Trophoblast cell (in vitro differentiated cells and primary cell): Measurements from ENCODE around the gene NOS3.

Experiments
- DNase-seq, 2 donors: peaks; one replicate each; pipeline ENCODE4 v3.0.0-alpha.2; 2016
- H2AFZ ChIP-seq: 2 replicates; pipeline ENCODE4 v1.6.1; 2013; ENCODE audit warnings: low read length, moderate library complexity, mild to moderate bottlenecking; ENCODE audit not compliant: insufficient read depth, poor library complexity
- H2AK5ac ChIP-seq: 2 replicates; pipeline ENCODE4 v1.6.1; 2013; ENCODE audit warnings: mild to moderate bottlenecking, low read length
- H2BK120ac ChIP-seq: 2 replicates; pipeline ENCODE4 v1.6.1; 2013; ENCODE audit warnings: low read length, mild to moderate bottlenecking, moderate library complexity; ENCODE audit not compliant: insufficient read depth, poor library complexity
- H2BK12ac ChIP-seq: 2 replicates; pipeline ENCODE4 v1.6.1; 2013; ENCODE audit warnings: mild to moderate bottlenecking, low read length, moderate library complexity
- H2BK5ac ChIP-seq: 2 replicates; pipeline ENCODE4 v1.6.1; 2013; ENCODE audit warnings: low read length, low read depth, moderate library complexity, mild to moderate bottlenecking; ENCODE audit not compliant: poor library complexity
- H3K14ac ChIP-seq: 2 replicates; pipeline ENCODE4 v1.6.1; 2013; ENCODE audit warnings: mild to moderate bottlenecking, low read length
- H3K18ac ChIP-seq: 2 replicates; pipeline ENCODE4 v1.6.1; 2013; ENCODE audit warnings: mild to moderate bottlenecking, low read length
- H3K23ac ChIP-seq: 2 replicates; pipeline ENCODE4 v1.6.1; 2013; ENCODE audit warnings: low read length
- H3K27ac ChIP-seq: 2 replicates; pipeline ENCODE4 v1.5.1; 2013; ENCODE audit warnings: low read depth, mild to moderate bottlenecking, inconsistent platforms, low read length, moderate library complexity
- H3K27me3 ChIP-seq: 2 replicates; pipeline ENCODE4 v1.6.1; 2013; ENCODE audit warnings: inconsistent platforms, mild to moderate bottlenecking, low read length, moderate library complexity; ENCODE audit not compliant: insufficient read depth
- H3K36me3 ChIP-seq, 2 experiments: 1 replicate in 1 of 2; 2 replicates in 1 of 2; pipeline ENCODE4 v1.6.1; 2013; ENCODE audit warnings: low read length in 2 of 2, mild to moderate bottlenecking in 2 of 2, moderate library complexity in 1 of 2; ENCODE audit not compliant: insufficient read depth in 2 of 2, control insufficient read depth in 1 of 2
- H3K4ac ChIP-seq: 2 replicates; pipeline ENCODE4 v1.6.1; 2013; ENCODE audit warnings: low read depth, mild to moderate bottlenecking, low read length, moderate library complexity
- H3K4me1 ChIP-seq, 2 experiments: 1 replicate in 1 of 2; 2 replicates in 1 of 2; pipeline ENCODE4 v1.6.1; 2013; ENCODE audit warnings: low read length in 2 of 2, mild to moderate bottlenecking in 2 of 2, moderate library complexity in 1 of 2; ENCODE audit not compliant: insufficient read depth in 2 of 2, control insufficient read depth in 1 of 2
- H3K4me2 ChIP-seq: 2 replicates; pipeline ENCODE4 v1.6.1; 2013; ENCODE audit warnings: inconsistent platforms, mild to moderate bottlenecking, low read length, moderate library complexity
- H3K4me3 ChIP-seq: 2 replicates; pipeline ENCODE4 v1.5.1; 2013; ENCODE audit warnings: mild to moderate bottlenecking, low read depth, low read length, inconsistent platforms
- H3K79me1 ChIP-seq: one replicate; pipeline ENCODE4 v1.6.1; 2013; ENCODE audit warnings: low read length
- H3K79me2 ChIP-seq: 2 replicates; pipeline ENCODE4 v1.6.1; 2013; ENCODE audit warnings: low read length, mild to moderate bottlenecking; ENCODE audit not compliant: control insufficient read depth, insufficient read depth, poor library complexity
- H3K9ac ChIP-seq: 2 replicates; pipeline ENCODE4 v1.6.1; 2013; ENCODE audit warnings: mild to moderate bottlenecking, low read length
- H3K9me3 ChIP-seq: 2 replicates; pipeline ENCODE4 v1.6.1; 2013; ENCODE audit warnings: low read depth, mild to moderate bottlenecking, control low read depth, inconsistent platforms, low read length; ENCODE audit not compliant: insufficient read depth
- H4K12ac ChIP-seq: 2 replicates; pipeline ENCODE4 v1.6.1; 2013; ENCODE audit warnings: low read depth, mild to moderate bottlenecking, low read length, moderate library complexity
- H4K8ac ChIP-seq: 2 replicates; pipeline ENCODE4 v1.6.1; 2013; ENCODE audit warnings: low read depth, mild to moderate bottlenecking, low read length, moderate library complexity
- H4K91ac ChIP-seq: one replicate; pipeline ENCODE4 v1.6.1; 2013; ENCODE audit warnings: low read depth, mild to moderate bottlenecking, low read length, moderate library complexity
- WGBS: extraction: QIAGEN DNeasy Blood & Tissue Kit; methylation state at CpG from one replicate; pipeline ENCODE4 v1.1.7; 2013; ENCODE audit warnings: missing lambda C conversion rate; ENCODE audit not compliant: insufficient read length, insufficient coverage; ENCODE audit errors: extremely low coverage; 5-methylcytosine and 5-hydroxymethylcytosine counted together

NOS3 gene

DNA sequence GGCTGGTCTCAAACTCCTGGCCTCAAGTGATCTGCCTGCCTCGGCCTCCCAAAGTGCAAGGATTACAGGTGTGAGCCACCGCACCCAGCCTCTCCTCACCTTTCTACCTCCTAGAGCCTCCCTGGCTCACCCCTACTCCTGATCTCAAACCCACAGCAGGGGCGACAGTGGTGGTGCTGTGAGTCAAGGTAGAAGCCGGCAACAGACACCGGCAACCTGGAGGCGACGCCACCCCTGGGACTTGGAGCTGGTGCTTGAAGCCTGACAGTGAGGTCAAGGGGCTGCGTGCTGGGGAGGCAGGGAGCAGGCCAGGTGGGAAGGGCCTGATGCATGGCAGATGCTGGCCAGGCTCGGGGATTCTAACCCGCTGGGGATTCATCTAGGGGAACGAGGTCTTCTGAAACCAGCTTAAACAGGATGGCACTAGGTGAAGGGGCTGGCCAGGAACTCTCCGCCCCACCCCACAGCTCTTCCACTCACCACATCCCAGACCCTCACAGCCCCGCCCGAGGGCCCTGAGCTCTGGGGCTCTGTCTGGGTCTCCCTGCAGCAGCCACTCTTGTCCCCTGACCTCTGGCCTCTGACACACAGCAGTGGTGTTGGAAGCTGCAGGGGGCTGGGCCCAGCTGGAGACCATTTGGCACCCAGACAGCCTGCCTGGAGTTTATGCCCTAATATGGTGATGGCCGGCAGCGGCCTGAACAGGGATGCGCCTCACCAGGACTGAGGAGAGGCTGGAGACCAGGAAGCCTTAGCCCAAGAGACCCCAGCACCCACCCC lies 29.1 kb upstream of the NOS3 start:
- H2AK5ac ChIP-seq = no peak overlapping the region
- DNase-seq = no peak
- H3K36me3 ChIP-seq = no peaks in the 10 kb centered on the region
- H4K91ac ChIP-seq = peak overlapping the region; percentile 11
- no CpG with 5 or more reads among the region's 17 CpGs for WGBS
- no peak overlapping the region for H3K18ac ChIP-seq
- peaks cover 8% of the 10 kb centered on the region for H3K79me1 ChIP-seq
- peak overlapping the region; percentile 51 for H2BK120ac ChIP-seq
- peak overlapping the region; percentile 14 for H2BK5ac ChIP-seq
- H3K79me2 ChIP-seq = no peaks in the 10 kb centered on the region
- H3K4me3 ChIP-seq = no peak overlapping the region
- no peak overlapping the region for H2AFZ ChIP-seq
- H3K4me2 ChIP-seq = no peak overlapping the region
- H3K14ac ChIP-seq = no peak overlapping the region
- peaks cover 19 to 25% of the 10 kb centered on the region in 2 experiments for H3K4me1 ChIP-seq
- H3K9ac ChIP-seq = no peak overlapping the region
- peak overlapping the region; percentile 6 for H4K8ac ChIP-seq
- H3K27ac ChIP-seq = no peak overlapping the region
- no peaks in the 10 kb centered on the region for H3K27me3 ChIP-seq
- H3K4ac ChIP-seq = no peak overlapping the region
- no peak overlapping the region for H4K12ac ChIP-seq
- no peak overlapping the region for H3K23ac ChIP-seq
- peak overlapping the region; percentile 25 for H2BK12ac ChIP-seq
- peaks cover 2% of the 10 kb centered on the region for H3K9me3 ChIP-seq

DNA sequence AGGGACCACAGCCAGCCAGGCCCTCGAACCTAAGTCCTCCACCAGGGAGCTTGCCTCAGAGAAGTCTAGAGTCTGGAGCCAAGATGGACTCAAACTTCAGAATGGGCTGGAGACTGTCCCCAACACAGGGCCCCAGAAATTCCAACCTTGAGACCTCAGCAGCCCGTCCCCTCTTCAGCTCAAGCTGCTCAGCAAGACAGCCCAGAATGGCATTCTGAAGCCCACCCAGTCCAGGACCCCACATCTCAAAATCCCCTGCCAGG lies 28.6 kb upstream of the NOS3 start:
- Histone ChIP-seq H4K8ac (peak overlapping the region; percentile 6), H3K9me3 (no peaks in the 10 kb centered on the region), H3K79me2 (no peaks in the 10 kb centered on the region), H2BK120ac (peak overlapping the region; percentile 51), H2BK12ac (peak overlapping the region; percentile 12), H3K4me2 (no peak overlapping the region), H3K18ac (no peak overlapping the region), H3K9ac (no peak overlapping the region), H3K4me1 (peaks cover 19 to 25% of the 10 kb centered on the region in 2 experiments), H3K27ac (no peak overlapping the region), H3K4ac (no peak overlapping the region), H3K23ac (no peak overlapping the region), H2AFZ (no peak overlapping the region), H4K12ac (no peak overlapping the region), H3K79me1 (peaks cover 8% of the 10 kb centered on the region), H3K14ac (no peak overlapping the region), H4K91ac (peak overlapping the region; percentile 11), H3K36me3 (no peaks in the 10 kb centered on the region), H3K27me3 (no peaks in the 10 kb centered on the region), H2AK5ac (no peak overlapping the region), H3K4me3 (no peak overlapping the region), H2BK5ac (no peak overlapping the region)
- no peak for DNase-seq
- no CpG with 5 or more reads among the region's 2 CpGs for WGBS

DNA sequence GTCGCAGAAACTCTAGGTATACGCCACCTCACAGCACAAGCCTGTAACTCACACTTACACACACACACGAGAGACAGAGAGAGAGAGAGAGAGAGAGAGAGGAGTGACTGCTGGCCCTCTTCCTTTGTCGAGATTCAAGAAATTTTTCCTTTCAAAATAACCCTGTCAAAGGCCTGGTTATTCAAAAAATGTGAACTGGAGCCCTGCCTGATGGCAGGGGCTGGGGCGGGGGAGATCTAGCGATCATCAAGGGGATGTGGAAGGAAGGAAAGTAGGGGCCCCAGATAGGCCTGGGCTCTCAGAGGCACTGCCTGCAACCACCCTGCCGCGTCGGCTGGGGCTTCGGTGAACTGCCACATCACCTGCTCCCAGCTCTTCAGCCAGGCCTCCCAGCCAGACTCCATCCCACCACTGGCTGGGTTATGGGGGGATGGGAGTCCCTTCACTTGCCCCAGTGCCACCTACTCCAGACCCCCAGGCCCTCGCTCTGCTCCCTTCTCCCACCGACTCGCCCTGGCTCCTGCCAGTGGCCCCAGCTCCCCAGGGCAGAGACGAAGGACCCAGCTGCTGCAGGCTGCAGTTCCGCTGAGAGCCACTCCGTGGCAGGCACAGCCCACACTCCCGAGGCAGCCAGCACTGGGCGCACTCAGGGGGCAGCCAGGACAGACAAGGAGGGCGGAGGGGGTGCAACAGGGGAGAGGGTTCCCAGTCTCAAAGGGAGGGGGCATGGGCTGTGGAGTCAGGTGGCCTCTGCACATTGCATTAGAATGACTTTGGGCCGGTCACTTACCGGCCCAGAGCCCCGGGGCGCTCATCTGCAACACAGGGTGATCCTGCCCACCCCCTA lies 28.0 kb upstream of the NOS3 start:
- no peaks in the 10 kb centered on the region for H3K9me3 ChIP-seq
- H3K36me3 ChIP-seq = no peaks in the 10 kb centered on the region
- peak overlapping the region; percentile 51 for H2BK120ac ChIP-seq
- H3K27ac ChIP-seq = no peak overlapping the region
- no peaks in the 10 kb centered on the region for H3K79me2 ChIP-seq
- WGBS = no CpG with 5 or more reads among the region's 23 CpGs
- no peak overlapping the region for H2AK5ac ChIP-seq
- no peak overlapping the region for H2BK12ac ChIP-seq
- DNase-seq = peak in 1 of 2 donors; percentile 49
- peak overlapping the region; percentile 23 for H4K91ac ChIP-seq
- H3K27me3 ChIP-seq = no peaks in the 10 kb centered on the region
- H3K14ac ChIP-seq = no peak overlapping the region
- H3K4me1 ChIP-seq = peaks cover 19 to 25% of the 10 kb centered on the region in 2 experiments
- H3K4ac ChIP-seq = no peak overlapping the region
- H2BK5ac ChIP-seq = no peak overlapping the region
- H3K4me2 ChIP-seq = no peak overlapping the region
- no peak overlapping the region for H4K8ac ChIP-seq
- peaks cover 8% of the 10 kb centered on the region for H3K79me1 ChIP-seq
- no peak overlapping the region for H3K9ac ChIP-seq
- no peak overlapping the region for H3K23ac ChIP-seq
- no peak overlapping the region for H3K4me3 ChIP-seq
- no peak overlapping the region for H3K18ac ChIP-seq
- H4K12ac ChIP-seq = no peak overlapping the region
- H2AFZ ChIP-seq = no peak overlapping the region

DNA sequence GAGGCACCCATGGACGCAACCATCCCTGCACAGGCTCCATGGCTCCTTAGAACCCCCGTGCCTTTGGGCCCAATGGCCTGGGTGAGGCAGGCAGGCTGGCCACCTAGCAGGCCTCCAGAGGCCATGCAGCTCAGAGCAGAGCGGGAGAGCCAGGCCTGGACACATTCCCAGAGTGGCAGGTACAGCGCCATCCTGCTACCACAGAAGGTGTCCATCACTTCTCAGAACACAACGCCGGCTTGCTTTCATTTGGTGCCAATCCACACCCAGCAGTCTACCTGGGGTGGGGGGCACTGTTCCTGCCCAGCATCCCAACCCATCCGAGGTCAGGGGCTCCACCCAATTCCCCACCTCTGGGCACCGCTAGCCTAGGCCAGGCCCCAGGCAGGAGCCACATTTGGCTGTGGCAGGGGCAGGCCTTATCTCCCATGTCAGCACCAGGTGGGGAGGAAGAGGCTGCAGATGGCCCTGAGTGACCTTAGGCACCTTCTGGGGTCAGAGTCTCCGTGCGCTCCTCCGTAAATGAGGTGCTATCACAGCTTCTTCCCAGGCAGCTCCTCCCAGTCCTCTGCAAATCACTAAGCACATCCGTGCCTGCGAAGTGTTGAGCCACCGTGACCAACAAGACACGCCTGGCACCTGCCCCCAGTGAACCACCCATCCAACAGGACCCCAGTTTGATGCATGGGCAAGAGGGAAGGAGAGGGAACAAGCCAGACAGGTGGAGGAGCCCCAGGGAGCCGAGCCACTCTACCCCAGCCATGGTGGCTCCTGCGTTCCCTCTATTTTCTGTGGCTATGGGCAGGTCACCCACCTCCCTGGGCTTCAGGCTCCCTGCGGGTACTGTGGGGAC lies 26.9 kb upstream of the NOS3 start:
- DNase-seq = no peak
- H2BK5ac ChIP-seq = no peak overlapping the region
- no peak overlapping the region for H3K4me2 ChIP-seq
- H3K9ac ChIP-seq = no peak overlapping the region
- no peak overlapping the region for H3K4ac ChIP-seq
- no CpG with 5 or more reads among the region's 18 CpGs for WGBS
- H3K27ac ChIP-seq = no peak overlapping the region
- no peak overlapping the region for H2BK120ac ChIP-seq
- peak overlapping the region; percentile 39 for H4K91ac ChIP-seq
- H4K8ac ChIP-seq = no peak overlapping the region
- no peak overlapping the region for H3K23ac ChIP-seq
- H3K36me3 ChIP-seq = no peaks in the 10 kb centered on the region
- H3K27me3 ChIP-seq = no peaks in the 10 kb centered on the region
- peak overlapping the region; percentile 59 for H2AK5ac ChIP-seq
- H4K12ac ChIP-seq = no peak overlapping the region
- no peaks in the 10 kb centered on the region for H3K79me2 ChIP-seq
- H2AFZ ChIP-seq = no peak overlapping the region
- H3K9me3 ChIP-seq = no peaks in the 10 kb centered on the region
- H3K79me1 ChIP-seq = peaks cover 8% of the 10 kb centered on the region
- H3K14ac ChIP-seq = no peak overlapping the region
- H3K4me1 ChIP-seq = peaks cover 19 to 25% of the 10 kb centered on the region in 2 experiments
- no peak overlapping the region for H3K4me3 ChIP-seq
- no peak overlapping the region for H3K18ac ChIP-seq
- H2BK12ac ChIP-seq = peak overlapping the region; percentile 42
